DMS79 (cell line): ENCODE data around the gene UFD1.

Source experiments
- DNase-seq: peaks from one replicate; lab custom pipeline; 2025; lab: John Stamatoyannopoulos, UW

UFD1 gene

GRCh38 chr22:19420321-19420720 is 58.7 kb downstream of the UFD1 start:
- DNase-seq: no peak

DNA sequence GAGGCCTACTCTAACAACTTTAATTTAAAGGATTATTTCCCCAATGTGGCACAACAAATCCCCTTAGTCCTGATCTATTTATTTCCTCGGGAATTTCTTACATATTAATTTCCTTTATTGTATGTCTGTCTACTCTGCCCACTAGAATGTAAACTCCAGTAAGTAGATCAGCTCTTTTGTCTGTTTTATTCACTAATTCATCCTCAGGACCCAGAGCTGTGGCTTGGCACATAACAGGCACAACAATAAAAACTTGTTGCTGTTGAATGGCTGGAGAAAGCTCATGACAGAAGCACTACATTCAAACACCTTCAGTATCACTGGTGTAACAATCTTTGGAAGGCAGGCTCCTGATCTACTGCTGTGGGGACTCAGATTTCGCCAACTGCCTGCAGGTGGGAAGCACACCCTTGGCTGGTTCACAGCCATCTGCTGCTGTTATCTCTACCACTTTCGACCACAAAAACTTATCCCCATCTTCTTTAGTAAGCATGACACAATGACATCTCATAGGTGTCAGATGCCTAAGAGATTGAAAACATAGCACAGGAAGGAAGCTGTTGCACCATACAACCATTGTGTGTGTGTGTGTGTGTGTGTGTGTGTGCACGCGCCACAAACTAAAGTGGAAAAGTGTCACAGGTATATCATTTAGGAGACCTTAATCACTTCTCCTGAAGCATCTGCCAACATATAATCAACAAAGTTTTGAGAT is 59.4 kb downstream of the UFD1 start:
- DNase-seq: no peak

GRCh38 chr22:19419086-19419463 is 59.9 kb downstream of the UFD1 start:
- DNase-seq: no peak

- no peak for DNase-seq
These were observed 66.1 kb downstream of the UFD1 start for GRCh38 chr22:19412923-19413322.

DNA sequence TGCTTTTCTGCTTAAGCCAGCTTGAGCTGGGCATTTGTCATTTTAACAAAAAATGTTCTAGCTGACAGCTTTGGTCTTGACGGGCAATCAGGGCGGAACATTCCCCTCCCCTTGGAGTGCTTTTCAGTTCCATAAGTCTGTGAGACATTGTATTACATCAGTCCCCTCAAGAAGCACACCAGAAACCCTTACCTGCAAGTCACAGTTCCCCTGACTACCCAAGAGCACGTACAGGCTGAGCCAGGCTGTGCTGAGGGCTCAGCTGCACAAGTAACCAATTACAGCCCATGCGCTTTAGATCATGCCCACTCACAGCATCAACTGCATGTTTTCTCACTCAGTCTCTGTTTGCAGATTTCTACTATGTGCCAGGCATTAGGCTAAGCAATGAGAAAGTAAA is 66.5 kb downstream of the UFD1 start:
- no peak for DNase-seq

- DNase-seq: no peak
These were observed 67.3 kb downstream of the UFD1 start for GRCh38 chr22:19411690-19412045.

DNA sequence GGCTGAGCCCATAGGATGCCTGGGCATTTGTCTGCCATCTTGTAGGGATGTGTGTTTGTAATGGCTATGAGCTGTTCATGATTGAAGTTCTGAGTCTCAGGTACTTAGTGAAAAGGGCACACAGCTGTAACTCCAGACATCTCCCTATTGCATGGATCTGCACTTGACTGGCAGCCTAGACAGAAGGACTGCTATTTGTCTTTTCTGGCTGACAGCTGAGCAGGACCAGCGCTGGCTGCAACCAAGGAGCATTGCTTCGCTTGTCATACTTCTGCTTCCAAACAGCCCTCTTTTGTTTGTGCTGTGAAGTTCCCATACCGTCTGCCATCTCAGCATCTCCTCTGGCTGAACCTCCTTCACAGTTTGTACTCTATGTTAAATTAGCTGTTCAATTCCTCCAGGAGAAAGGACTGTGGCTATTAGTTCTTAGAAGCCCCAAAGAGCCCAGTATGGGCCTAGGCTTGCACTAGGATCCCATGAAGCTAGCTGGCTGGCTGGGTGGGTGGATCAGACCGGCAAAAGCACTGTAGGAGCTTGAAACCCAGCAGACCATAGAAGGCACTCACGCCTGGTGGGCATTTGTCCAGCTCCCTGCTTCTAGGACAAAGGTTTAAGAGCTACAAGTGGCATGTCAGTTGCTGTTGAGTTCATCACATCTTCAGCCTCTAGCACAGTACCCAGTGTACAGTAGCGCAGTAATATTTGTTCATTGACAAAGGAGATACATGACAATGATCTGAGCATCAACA is 67.9 kb downstream of the UFD1 start:
- DNase-seq: no peak

- DNase-seq: no peak
These were observed 71.1 kb downstream of the UFD1 start for GRCh38 chr22:19407649-19408606.

DNA sequence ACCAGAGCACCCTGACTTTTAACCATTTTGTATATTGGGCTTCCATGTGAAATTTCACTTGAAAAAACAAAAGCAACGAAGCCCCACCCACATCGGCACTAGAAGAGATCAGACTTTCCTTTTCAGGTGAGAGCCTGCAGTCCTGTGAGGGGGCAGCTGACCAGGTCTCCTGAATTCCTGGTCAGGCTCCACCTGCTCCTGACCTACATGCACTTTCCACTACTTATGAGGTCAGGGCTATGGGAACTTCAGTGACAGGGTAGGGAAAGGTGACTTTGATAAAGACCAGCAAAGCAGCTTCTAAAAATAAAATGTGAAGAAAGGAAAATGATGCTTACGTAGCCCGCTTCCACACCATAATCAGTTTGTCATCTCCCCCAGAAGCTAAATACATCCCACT is 72.1 kb downstream of the UFD1 start:
- no peak for DNase-seq

GRCh38 chr22:19406281-19406811 is 72.6 kb downstream of the UFD1 start:
- no peak for DNase-seq

GRCh38 chr22:19405652-19406051 is 73.3 kb downstream of the UFD1 start:
- no peak for DNase-seq

GRCh38 chr22:19405133-19405532 is 73.9 kb downstream of the UFD1 start:
- no peak for DNase-seq

DNA sequence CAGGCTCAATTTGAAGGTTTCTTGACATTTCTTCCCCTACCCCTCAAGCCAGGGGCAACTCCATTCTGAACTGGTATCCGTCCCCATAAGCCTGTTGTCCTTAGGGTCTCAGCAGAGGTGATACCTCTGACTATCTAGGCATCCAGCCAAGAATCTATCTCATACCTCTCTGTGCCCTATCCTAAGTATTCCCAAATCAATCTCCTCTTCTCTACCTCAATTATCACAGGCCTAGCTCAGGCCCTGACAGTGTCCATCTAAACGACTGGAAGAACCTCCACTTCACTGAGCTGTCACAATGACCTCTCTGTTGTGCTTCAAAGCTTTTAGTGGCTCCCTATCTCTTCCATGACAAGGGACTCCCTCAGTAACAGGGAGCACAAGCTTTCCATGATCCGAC is 74.3 kb downstream of the UFD1 start:
- no peak for DNase-seq

- no peak for DNase-seq
These were observed 76.3 kb downstream of the UFD1 start for GRCh38 chr22:19402642-19403191.

DNA sequence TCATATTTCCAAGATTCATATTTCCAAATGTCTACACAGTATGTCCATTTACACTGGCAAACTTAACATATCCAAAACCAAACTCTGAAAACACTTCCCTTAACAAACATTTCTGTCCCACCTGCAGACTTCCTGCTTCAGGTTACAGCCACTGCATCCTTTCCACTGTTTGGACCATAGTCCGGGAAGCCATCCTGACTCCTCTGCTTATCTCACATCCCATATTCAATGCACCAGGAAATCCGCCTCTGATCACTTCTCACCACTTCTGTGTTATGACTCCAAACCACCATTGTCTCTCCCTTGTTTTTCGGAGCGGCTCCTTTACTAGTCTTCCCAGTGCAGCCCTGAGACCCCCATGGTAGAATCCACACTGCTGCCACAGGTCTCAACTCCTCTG is 77.5 kb downstream of the UFD1 start:
- no peak for DNase-seq

- DNase-seq: no peak
These were observed 78.1 kb downstream of the UFD1 start for GRCh38 chr22:19400881-19401280.
